Panc1 (cell line): ENCODE data around the gene PIGM. TPM values are rescaled to one million over a fixed set of nuclear protein-coding genes. Genes with fewer than 3 reads are reported as not detected.

Experiments used
- ATAC-seq: fragments of 200-7000 bp; cut with Tn5 transposase; 2 replicates; pipeline ENCODE4 v1.9.1; 2020; ENCODE audit warnings: mild to moderate bottlenecking, moderate library complexity
- BruUV-seq: library from RNA; stranded (reverse); fragments of 400-500 nt; replicated peaks from 2 replicates; lab custom pipeline; 2021; lab: Mats Ljungman, UMichigan
- CTCF ChIA-PET: fragments of 300-600 bp; sonication (Branson Sonifier 250); formaldehyde crosslinking; loops from one replicate; lab custom pipeline; 2022; ENCODE audit warnings: antibody characterized with exemption; lab: Charles Lee
- POLR2A ChIA-PET: fragments of 300-600 bp; sonication (Branson Sonifier 250); formaldehyde crosslinking; loops from one replicate; lab custom pipeline; 2022; ENCODE audit warnings: antibody characterized with exemption; lab: Charles Lee
- DNase-seq: peaks from one replicate; pipeline ENCODE4 v3.0.0-alpha.2; 2010; ENCODE audit warnings: low read depth, low spot score
- H3K27ac ChIP-seq: 2 replicates; pipeline ENCODE4 v1.5.1; 2011; ENCODE audit warnings: mild to moderate bottlenecking, low read length, inconsistent platforms
- H3K27me3 ChIP-seq: fragments of 200-500 bp; sonication (Bioruptor generic); 2 replicates; pipeline ENCODE4 v1.6.0; 2014; ENCODE audit warnings: low read length, inconsistent platforms; ENCODE audit not compliant: control insufficient read depth, insufficient read depth
- H3K36me3 ChIP-seq: fragments of 200-500 bp; sonication (Bioruptor generic); 2 replicates; pipeline ENCODE4 v1.5.1; 2014; ENCODE audit warnings: inconsistent platforms, mild to moderate bottlenecking, low read length, moderate library complexity; ENCODE audit not compliant: control insufficient read depth, insufficient read depth
- H3K4me1 ChIP-seq: 2 replicates; pipeline ENCODE4 v1.5.1; 2011; ENCODE audit warnings: inconsistent platforms, mild to moderate bottlenecking, low read length, moderate library complexity; ENCODE audit not compliant: control insufficient read depth, insufficient read depth
- H3K4me3 ChIP-seq, 2 experiments: 2 replicates each; pipeline ENCODE4 v1.5.1; 2011 to 2012; ENCODE audit warnings: low read depth in 2 of 2, low read length in 2 of 2, mild to moderate bottlenecking in 2 of 2, inconsistent platforms in 1 of 2, moderate library complexity in 1 of 2
- H3K9me3 ChIP-seq: fragments of 200-500 bp; sonication (Bioruptor generic); 2 replicates; pipeline ENCODE4 v1.5.1; 2014; ENCODE audit warnings: low read depth, mild to moderate bottlenecking, inconsistent platforms, low read length, moderate library complexity; ENCODE audit not compliant: control insufficient read depth, insufficient read depth
- POLR2AphosphoS5 ChIP-seq: IDR thresholded peaks from 2 replicates; pipeline ENCODE4 v1.6.1; 2012; ENCODE audit warnings: mild to moderate bottlenecking, low read depth, low read length, moderate library complexity
- SIN3A ChIP-seq: IDR thresholded peaks from 2 replicates; pipeline ENCODE4 v1.6.1; 2012; ENCODE audit warnings: low read depth, mild to moderate bottlenecking, low read length, moderate library complexity, borderline replicate concordance; ENCODE audit not compliant: insufficient read depth
- TCF7L2 ChIP-seq: IDR thresholded peaks from 2 replicates; pipeline ENCODE4 v1.6.1; 2011; ENCODE audit warnings: mild to moderate bottlenecking, low read depth, low read length, inconsistent platforms
- in situ Hi-C: cut with HindIII; loops from 2 replicates; pipeline ENCODE4 v1.10.0; 2016; ENCODE audit warnings: low sequenced_read_pairs, low pct_unique_long_range_greater_than_20kb
- intact Hi-C: fragments of 100-400 bp; cut with micrococcal nuclease; formaldehyde crosslinking; loops from one replicate; pipeline ENCODE4 v1.10.0; 2022; ENCODE audit not compliant: unreplicated experiment
- total RNA-seq: library from RNA; stranded (reverse); gene quantifications from one replicate; pipeline ENCODE4 v1.2.1, GENCODE V29; 2021; ENCODE audit not compliant: unreplicated experiment
- TF ChIP-seq, protein P1 (sequence below): fragments of 450-650 bp; IDR thresholded peaks from 2 replicates; pipeline ENCODE4 v1.5.1; 2017; ENCODE audit warnings: mild to moderate bottlenecking
- TF ChIP-seq, protein P2 (sequence below), 2 experiments: IDR thresholded peaks; 2 replicates each; pipeline ENCODE4 v1.6.1; 2011 to 2012; ENCODE audit warnings: low read depth in 2 of 2, control low read depth in 1 of 2, low read length in 1 of 2, mild to moderate bottlenecking in 1 of 2, moderate library complexity in 1 of 2; ENCODE audit not compliant: insufficient read depth in 1 of 2

PIGM gene
- total RNA-seq, 1 experiment from 2014 or later, result 4.4 TPM

DNA sequence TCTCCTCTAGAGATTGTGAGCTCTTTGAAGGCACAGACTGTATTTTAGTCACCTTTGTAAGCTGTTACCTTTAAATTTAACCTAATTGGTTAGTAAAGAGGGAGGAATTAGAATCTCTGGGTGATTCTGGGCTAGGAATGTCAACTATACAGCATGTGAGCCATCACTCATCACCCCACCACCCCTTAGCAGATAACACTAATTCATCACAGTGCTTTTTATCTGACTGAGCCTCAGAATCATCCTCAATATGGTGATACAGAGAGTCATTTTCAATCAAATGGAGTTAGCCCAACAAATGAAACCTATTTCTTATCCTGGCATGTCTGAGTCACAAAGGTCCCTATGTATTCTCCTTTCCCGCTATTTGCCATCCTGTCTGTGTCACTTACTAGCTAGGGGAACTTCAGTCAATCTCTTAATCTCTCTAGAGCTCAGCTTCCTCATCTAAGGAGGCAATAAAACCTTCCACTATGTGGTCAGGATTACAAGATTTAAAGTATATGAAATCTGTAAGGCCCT is 24.9 kb upstream of the PIGM start:
- no peak overlapping the region for H3K4me3 ChIP-seq
- DNase-seq, result no peak
- CTCF ChIA-PET, result interaction anchor here (0.5 to 0.7 kb wide), 2 partner anchors 10 to 28 kb away, joined by 3 to 4 read pairs; no protein-coding TSS in a partner anchor
- H3K27me3 ChIP-seq, result peaks cover 35% of the 10 kb centered on the region
- in situ Hi-C loops (no loop called here), intact Hi-C loops (no loop called here)
- no peak overlapping the region for H3K27ac ChIP-seq
- no peaks in the 10 kb centered on the region for H3K9me3 ChIP-seq
- H3K4me1 ChIP-seq, result peaks cover 3% of the 10 kb centered on the region; the same call in 1 of the 2 replicates
- no peaks in the 10 kb centered on the region for H3K36me3 ChIP-seq
- POLR2A ChIA-PET, result no interaction called here
- ATAC-seq, result no peak
- TF ChIP-seq POLR2AphosphoS5, result no peak
- no peak for TF ChIP-seq SIN3A
- TF ChIP-seq, protein P1, sequence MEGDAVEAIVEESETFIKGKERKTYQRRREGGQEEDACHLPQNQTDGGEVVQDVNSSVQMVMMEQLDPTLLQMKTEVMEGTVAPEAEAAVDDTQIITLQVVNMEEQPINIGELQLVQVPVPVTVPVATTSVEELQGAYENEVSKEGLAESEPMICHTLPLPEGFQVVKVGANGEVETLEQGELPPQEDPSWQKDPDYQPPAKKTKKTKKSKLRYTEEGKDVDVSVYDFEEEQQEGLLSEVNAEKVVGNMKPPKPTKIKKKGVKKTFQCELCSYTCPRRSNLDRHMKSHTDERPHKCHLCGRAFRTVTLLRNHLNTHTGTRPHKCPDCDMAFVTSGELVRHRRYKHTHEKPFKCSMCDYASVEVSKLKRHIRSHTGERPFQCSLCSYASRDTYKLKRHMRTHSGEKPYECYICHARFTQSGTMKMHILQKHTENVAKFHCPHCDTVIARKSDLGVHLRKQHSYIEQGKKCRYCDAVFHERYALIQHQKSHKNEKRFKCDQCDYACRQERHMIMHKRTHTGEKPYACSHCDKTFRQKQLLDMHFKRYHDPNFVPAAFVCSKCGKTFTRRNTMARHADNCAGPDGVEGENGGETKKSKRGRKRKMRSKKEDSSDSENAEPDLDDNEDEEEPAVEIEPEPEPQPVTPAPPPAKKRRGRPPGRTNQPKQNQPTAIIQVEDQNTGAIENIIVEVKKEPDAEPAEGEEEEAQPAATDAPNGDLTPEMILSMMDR, result no peak
- TF ChIP-seq TCF7L2, result no peak
- TF ChIP-seq, protein P2, sequence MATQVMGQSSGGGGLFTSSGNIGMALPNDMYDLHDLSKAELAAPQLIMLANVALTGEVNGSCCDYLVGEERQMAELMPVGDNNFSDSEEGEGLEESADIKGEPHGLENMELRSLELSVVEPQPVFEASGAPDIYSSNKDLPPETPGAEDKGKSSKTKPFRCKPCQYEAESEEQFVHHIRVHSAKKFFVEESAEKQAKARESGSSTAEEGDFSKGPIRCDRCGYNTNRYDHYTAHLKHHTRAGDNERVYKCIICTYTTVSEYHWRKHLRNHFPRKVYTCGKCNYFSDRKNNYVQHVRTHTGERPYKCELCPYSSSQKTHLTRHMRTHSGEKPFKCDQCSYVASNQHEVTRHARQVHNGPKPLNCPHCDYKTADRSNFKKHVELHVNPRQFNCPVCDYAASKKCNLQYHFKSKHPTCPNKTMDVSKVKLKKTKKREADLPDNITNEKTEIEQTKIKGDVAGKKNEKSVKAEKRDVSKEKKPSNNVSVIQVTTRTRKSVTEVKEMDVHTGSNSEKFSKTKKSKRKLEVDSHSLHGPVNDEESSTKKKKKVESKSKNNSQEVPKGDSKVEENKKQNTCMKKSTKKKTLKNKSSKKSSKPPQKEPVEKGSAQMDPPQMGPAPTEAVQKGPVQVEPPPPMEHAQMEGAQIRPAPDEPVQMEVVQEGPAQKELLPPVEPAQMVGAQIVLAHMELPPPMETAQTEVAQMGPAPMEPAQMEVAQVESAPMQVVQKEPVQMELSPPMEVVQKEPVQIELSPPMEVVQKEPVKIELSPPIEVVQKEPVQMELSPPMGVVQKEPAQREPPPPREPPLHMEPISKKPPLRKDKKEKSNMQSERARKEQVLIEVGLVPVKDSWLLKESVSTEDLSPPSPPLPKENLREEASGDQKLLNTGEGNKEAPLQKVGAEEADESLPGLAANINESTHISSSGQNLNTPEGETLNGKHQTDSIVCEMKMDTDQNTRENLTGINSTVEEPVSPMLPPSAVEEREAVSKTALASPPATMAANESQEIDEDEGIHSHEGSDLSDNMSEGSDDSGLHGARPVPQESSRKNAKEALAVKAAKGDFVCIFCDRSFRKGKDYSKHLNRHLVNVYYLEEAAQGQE (IDR thresholded peaks at IDR 0.05; ENCODE audit: insufficient read depth in 1 of 2, low read depth in 2 of 2, low read length in 1 of 2), result no peak
- BruUV-seq, result no TSS peak

DNA sequence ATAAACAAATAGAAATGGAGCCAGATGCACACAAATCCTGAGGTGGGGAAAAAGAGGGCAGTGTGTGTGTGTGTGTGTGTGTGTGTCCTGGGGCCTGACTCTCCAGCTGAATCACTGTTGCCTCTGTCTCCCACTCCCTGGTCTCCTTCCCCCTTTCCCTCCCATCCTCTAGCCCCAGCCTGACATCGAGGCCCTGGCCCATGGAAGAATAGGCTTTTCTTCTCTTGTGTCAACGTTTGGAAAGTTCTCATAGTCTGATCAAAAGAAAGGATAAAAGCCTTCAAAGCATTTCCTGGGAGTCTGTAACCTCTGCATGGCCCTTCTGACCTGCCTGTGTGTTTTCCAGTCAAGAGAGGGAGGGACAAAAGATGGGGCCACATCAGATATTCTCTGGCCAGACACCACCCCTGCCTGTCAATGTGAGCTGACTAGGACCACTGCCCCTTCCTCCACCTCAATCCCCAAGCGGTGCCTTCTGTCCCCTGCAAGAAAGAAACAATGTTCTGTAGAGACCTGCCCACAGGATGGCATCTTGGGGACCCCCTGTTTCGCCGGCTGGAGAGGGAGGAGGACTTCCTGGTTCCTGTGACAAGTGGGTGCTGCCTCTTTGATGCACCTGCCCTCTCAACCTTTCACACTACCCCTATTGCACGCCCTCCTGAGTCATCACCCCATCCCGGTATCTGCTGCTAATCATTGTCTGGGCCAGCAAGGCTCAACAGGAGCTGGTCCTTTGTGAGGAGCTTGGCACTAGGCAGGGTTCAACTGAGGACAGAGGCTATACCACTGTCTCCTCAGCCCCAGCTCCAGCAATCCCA is 22.0 kb upstream of the PIGM start:
- no peaks in the 10 kb centered on the region for H3K9me3 ChIP-seq
- no peak for DNase-seq
- no peak overlapping the region for H3K27ac ChIP-seq
- ChIA-PET POLR2A (interaction anchor here (0.7 kb wide), 1 partner anchor 326 kb away, joined by 4 read pairs; no protein-coding TSS in a partner anchor), CTCF (no interaction called here)
- intact Hi-C loops (no loop called here), in situ Hi-C loops (no loop called here)
- no peaks in the 10 kb centered on the region for H3K36me3 ChIP-seq
- no TSS peak for BruUV-seq
- no peak for ATAC-seq
- no peak overlapping the region for H3K4me3 ChIP-seq
- H3K27me3 ChIP-seq, result peaks cover 42% of the 10 kb centered on the region
- H3K4me1 ChIP-seq, result no peaks in the 10 kb centered on the region
- no peak for TF ChIP-seq SIN3A
- TF ChIP-seq, protein P2 (IDR thresholded peaks at IDR 0.05; ENCODE audit: insufficient read depth in 1 of 2, low read depth in 2 of 2, low read length in 1 of 2), result no peak
- no peak for TF ChIP-seq POLR2AphosphoS5
- TF ChIP-seq TCF7L2, result no peak
- TF ChIP-seq, protein P1, result no peak
